Activated CD4-positive, alpha-beta memory T cell treated with anti-CD3 and anti-CD28 coated beads for 36 hours (primary cell): ENCODE measurements around the gene CFAP251. TPM values are rescaled to one million over a fixed set of nuclear protein-coding genes. Genes with fewer than 3 reads are reported as not detected.
"Not testable (repeated sequence)": the region's sequence is repeated elsewhere in the genome, so short reads cannot be mapped to it uniquely, and the experiment has no call there.

ENCODE experiments used
- CTCF ChIA-PET: fragments of 350-600 bp; sonication (Branson Sonifier 250); formaldehyde crosslinking; loops from one replicate; lab custom pipeline; 2021; ENCODE audit warnings: antibody characterized with exemption, inconsistent platforms; lab: Charles Lee
- POLR2A ChIA-PET: fragments of 350-600 bp; sonication (Branson Sonifier 250); formaldehyde crosslinking; loops from one replicate; lab custom pipeline; 2021; ENCODE audit warnings: antibody characterized with exemption; lab: Charles Lee
- DNase-seq: peaks from one replicate; pipeline ENCODE4 v3.0.0-alpha.2; 2020
- H3K27ac Mint-ChIP-seq: one replicate; pipeline ENCODE4 v1.8.0; 2021; ENCODE audit warnings: mixed read lengths
- H3K27me3 Mint-ChIP-seq: one replicate; pipeline ENCODE4 v1.8.0; 2021; ENCODE audit warnings: mixed read lengths
- H3K36me3 Mint-ChIP-seq: one replicate; pipeline ENCODE4 v1.8.0; 2021; ENCODE audit warnings: mixed read lengths
- H3K4me1 Mint-ChIP-seq: one replicate; pipeline ENCODE4 v1.8.0; 2021; ENCODE audit warnings: low read depth, mixed read lengths
- H3K4me3 Mint-ChIP-seq: one replicate; pipeline ENCODE4 v1.8.0; 2021; ENCODE audit warnings: mild to moderate bottlenecking, mixed read lengths
- H3K9me3 Mint-ChIP-seq: one replicate; pipeline ENCODE4 v1.8.0; 2021; ENCODE audit warnings: mixed read lengths
- intact Hi-C: fragments of 100-400 bp; cut with micrococcal nuclease; formaldehyde crosslinking; loops from one replicate; pipeline ENCODE4 v1.15.1; 2023
- total RNA-seq, 2 experiments: library from RNA; stranded (reverse); gene quantifications; one replicate each; pipeline ENCODE4 v1.2.3, GENCODE V29; 2021

The CFAP251 gene
- total RNA-seq, 2 experiments from 2014 or later: 1.3 to 1.6 TPM

GRCh38 chr12:122028165-122028904 is 109.9 kb downstream of the CFAP251 start:
- no peak overlapping the region for H3K4me3 Mint-ChIP-seq
- DNase-seq: no peak
- intact Hi-C loops: loop anchor here (10.0 kb wide), 1 partner anchor 114 kb away; the partner anchor contains the start of gene CFAP251
- H3K9me3 Mint-ChIP-seq: no peaks in the 10 kb centered on the region
- no peak overlapping the region for H3K27ac Mint-ChIP-seq
- H3K4me1 Mint-ChIP-seq: peaks cover 5% of the 10 kb centered on the region
- CTCF ChIA-PET: interaction anchor here (0.6 to 1.7 kb wide), 2 partner anchors 234 to 1023 kb away, joined by 5 to 9 read pairs; no protein-coding TSS in a partner anchor
- H3K27me3 Mint-ChIP-seq: peaks cover 1% of the 10 kb centered on the region
- POLR2A ChIA-PET: no interaction called here
- H3K36me3 Mint-ChIP-seq: no peaks in the 10 kb centered on the region

DNA sequence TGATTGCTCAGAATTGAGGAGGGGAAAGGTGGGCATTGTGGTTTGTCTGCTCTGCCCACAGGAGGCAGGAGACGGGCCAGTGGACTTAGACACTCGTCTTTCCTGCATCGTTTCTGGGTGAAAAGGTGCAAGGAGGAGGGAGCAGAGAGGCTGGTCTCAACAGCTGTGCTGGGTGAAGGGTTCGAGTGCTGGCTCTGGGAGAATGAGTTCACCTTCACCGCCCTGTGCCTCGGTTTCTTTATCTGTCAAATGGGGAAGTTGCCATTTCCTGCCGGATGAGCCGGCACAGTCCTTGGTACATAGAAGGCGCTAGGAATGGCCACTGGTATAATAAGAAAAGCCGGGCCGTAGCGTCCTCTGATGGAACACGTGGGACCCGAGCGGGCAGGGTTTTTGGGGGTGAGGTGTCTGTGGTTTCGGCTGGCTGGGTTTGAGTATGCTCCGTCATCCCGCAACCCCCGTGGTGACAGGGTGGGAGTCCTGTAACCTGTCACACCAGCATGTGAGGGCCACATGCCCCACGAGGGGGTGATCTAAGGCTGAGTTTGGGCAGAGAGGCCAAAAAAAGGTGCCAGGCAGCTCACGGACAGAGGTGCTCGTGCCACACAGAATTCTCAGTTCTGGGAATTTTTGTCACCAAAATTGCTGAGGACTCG is 110.6 kb downstream of the CFAP251 start:
- ChIA-PET CTCF (interaction anchor here (0.9 to 1.7 kb wide), 2 partner anchors 95 to 234 kb away, joined by 3 to 9 read pairs; no protein-coding TSS in a partner anchor), POLR2A (no interaction called here)
- peak; percentile 71 for DNase-seq
- intact Hi-C loops: loop anchor here (10.0 kb wide), 1 partner anchor 114 kb away; the partner anchor contains the start of gene CFAP251
- Mint-ChIP-seq H3K36me3 (no peaks in the 10 kb centered on the region), H3K4me3 (no peak overlapping the region), H3K4me1 (peaks cover 3% of the 10 kb centered on the region), H3K27me3 (no peaks in the 10 kb centered on the region), H3K9me3 (no peaks in the 10 kb centered on the region), H3K27ac (no peak overlapping the region)

DNA sequence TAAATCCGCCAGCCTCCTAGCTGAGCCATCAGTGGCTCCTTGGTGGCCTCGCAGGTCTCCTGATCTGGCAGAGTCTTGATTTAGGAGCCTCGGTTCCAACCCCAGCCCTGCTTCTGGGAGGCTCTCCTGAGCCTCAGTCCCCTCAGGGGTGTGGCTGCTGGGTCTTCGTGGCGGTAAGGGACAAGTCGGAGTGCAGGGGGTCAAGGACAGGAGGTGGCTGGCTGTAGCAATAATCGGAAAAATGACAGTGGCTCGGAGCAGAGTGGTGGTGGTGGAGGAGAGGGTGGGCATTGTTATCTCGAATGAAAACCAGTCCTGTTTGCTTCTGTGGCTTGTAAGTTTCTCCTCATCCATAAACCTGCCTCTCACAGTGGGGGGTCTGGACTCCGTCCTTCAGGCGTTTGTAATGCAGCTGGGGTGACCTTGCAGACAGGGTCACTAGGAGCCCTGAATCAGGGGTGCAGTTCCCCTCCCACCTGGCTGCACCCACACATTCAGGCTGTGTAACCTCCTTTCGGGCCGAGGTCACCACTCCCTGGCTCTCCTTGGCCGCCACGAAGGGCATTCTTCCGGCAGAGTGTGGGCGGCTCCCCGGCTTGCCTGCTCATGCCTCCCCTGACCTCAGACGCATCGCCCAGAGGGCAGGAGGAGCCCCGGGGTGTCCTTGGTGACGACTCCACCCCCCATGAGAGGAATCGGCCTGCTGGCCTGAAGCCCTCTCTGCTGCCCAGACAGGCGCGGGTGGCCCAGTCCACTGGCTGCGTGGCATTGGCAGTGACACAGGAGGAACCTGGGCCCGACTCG is 111.4 kb downstream of the CFAP251 start:
- Mint-ChIP-seq H3K4me3 (no peak overlapping the region), H3K4me1 (peaks cover 3% of the 10 kb centered on the region), H3K27ac (no peak overlapping the region), H3K27me3 (no peaks in the 10 kb centered on the region), H3K9me3 (no peaks in the 10 kb centered on the region), H3K36me3 (no peaks in the 10 kb centered on the region)
- ChIA-PET CTCF (interaction anchor here (0.9 kb wide), 1 partner anchor 94 kb away, joined by 3 read pairs; no protein-coding TSS in a partner anchor), POLR2A (no interaction called here)
- no peak for DNase-seq
- intact Hi-C loops: loop anchor here (10.0 kb wide), 1 partner anchor 115 kb away; the partner anchor contains the start of gene CFAP251

DNA sequence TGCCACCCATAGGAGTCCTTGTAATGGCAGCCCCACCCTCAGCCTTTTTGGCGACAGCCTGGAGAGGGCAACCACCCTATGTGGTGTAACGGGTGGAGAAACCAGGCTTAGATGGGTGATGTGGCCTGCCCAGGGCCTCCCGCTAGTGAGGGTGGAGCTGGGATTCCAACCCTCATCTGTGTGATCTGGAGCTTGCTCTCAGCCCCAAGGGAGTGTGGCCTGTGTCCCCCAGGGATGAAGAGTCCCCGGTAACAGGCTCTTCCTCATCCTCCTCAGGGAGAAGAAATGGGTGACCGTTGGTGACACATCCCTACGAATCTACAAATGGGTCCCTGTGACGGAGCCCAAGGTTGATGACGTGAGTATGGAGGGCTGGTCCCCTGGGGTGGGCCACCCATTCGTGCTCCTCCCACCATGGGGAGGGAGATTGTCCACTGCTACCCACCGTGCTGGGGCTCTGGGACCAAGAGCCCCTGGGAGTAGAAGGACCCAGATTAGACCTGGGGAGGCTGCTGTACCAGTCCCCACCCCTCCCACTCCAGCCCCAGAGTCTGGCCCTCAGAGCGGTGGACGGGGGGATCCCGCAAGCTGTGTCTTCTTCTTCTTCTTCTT is 112.1 kb downstream of the CFAP251 start:
- Mint-ChIP-seq H3K36me3 (peaks cover 2% of the 10 kb centered on the region), H3K4me3 (no peak overlapping the region), H3K4me1 (peaks cover 3% of the 10 kb centered on the region), H3K27me3 (no peaks in the 10 kb centered on the region), H3K9me3 (no peaks in the 10 kb centered on the region), H3K27ac (no peak overlapping the region)
- CTCF ChIA-PET: no interaction called here
- POLR2A ChIA-PET: no interaction called here
- intact Hi-C loops: no loop called here
- no peak for DNase-seq

- H3K9me3 Mint-ChIP-seq: no peaks in the 10 kb centered on the region
- intact Hi-C loops: no loop called here
- peak; percentile 66 for DNase-seq
- peaks cover 3% of the 10 kb centered on the region for H3K4me1 Mint-ChIP-seq
- H3K27me3 Mint-ChIP-seq: no peaks in the 10 kb centered on the region
- ChIA-PET CTCF (interaction anchor here (0.6 kb wide), 1 partner anchor 104 kb away, joined by 3 read pairs; no protein-coding TSS in a partner anchor), POLR2A (no interaction called here)
- H3K36me3 Mint-ChIP-seq: peaks cover 4% of the 10 kb centered on the region
- no peak overlapping the region for H3K4me3 Mint-ChIP-seq
- H3K27ac Mint-ChIP-seq: no peak overlapping the region
Observed at GRCh38 chr12:122031342-122032216, 113.2 kb downstream of the CFAP251 start.

GRCh38 chr12:122032580-122032979 is 114.2 kb downstream of the CFAP251 start:
- H3K9me3 Mint-ChIP-seq: no peaks in the 10 kb centered on the region
- DNase-seq: no peak
- intact Hi-C loops: no loop called here
- H3K4me3 Mint-ChIP-seq: no peak overlapping the region
- peaks cover 4% of the 10 kb centered on the region for H3K36me3 Mint-ChIP-seq
- ChIA-PET POLR2A (no interaction called here), CTCF (interaction anchor here (0.6 kb wide), 1 partner anchor 83 kb away, joined by 3 read pairs; no protein-coding TSS in a partner anchor)
- peaks cover 3% of the 10 kb centered on the region for H3K4me1 Mint-ChIP-seq
- H3K27ac Mint-ChIP-seq: no peak overlapping the region
- no peaks in the 10 kb centered on the region for H3K27me3 Mint-ChIP-seq

DNA sequence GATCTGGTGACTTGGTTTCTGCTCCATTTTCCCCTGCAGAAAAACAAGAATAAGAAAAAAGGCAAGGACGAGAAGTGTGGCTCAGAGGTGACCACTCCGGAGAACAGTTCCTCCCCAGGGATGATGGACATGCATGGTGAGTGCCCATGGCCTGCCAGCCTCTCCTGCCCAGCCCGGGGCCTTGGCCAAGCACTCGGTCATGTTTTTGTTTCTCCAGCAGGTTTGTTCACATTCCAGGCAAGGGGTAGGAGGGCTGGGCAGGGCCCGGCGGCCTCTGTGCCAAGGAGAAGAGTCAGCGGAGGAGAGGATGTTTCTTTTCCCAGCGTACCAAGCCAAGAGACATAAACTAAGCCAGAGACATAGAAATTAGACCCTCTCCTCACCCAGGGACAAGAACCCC is 116.9 kb downstream of the CFAP251 start:
- DNase-seq: no peak
- Mint-ChIP-seq H3K9me3 (no peaks in the 10 kb centered on the region), H3K4me1 (no peaks in the 10 kb centered on the region), H3K36me3 (peaks cover 4% of the 10 kb centered on the region), H3K27me3 (no peaks in the 10 kb centered on the region), H3K27ac (no peak overlapping the region), H3K4me3 (no peak overlapping the region)
- intact Hi-C loops: no loop called here
- ChIA-PET CTCF (interaction anchor here (0.6 kb wide), 1 partner anchor 11 kb away, joined by 4 read pairs; no protein-coding TSS in a partner anchor), POLR2A (no interaction called here)

GRCh38 chr12:122036153-122036552 is 117.8 kb downstream of the CFAP251 start:
- no peak for DNase-seq
- CTCF ChIA-PET: interaction anchor here (0.6 kb wide), 1 partner anchor 56 kb away, joined by 4 read pairs; no protein-coding TSS in a partner anchor
- H3K9me3 Mint-ChIP-seq: no peaks in the 10 kb centered on the region
- intact Hi-C loops: no loop called here
- no peak overlapping the region for H3K4me3 Mint-ChIP-seq
- peaks cover 4% of the 10 kb centered on the region for H3K36me3 Mint-ChIP-seq
- POLR2A ChIA-PET: no interaction called here
- H3K27me3 Mint-ChIP-seq: no peaks in the 10 kb centered on the region
- no peak overlapping the region for H3K27ac Mint-ChIP-seq
- no peaks in the 10 kb centered on the region for H3K4me1 Mint-ChIP-seq

- H3K36me3 Mint-ChIP-seq: peaks cover 6% of the 10 kb centered on the region
- H3K27ac Mint-ChIP-seq: no peak overlapping the region
- no peaks in the 10 kb centered on the region for H3K27me3 Mint-ChIP-seq
- intact Hi-C loops: no loop called here
- POLR2A ChIA-PET: no interaction called here
- no peaks in the 10 kb centered on the region for H3K4me1 Mint-ChIP-seq
- H3K9me3 Mint-ChIP-seq: no peaks in the 10 kb centered on the region
- H3K4me3 Mint-ChIP-seq: no peak overlapping the region
- no peak for DNase-seq
- CTCF ChIA-PET: interaction anchor here (0.6 kb wide), 1 partner anchor 10 kb away, joined by 3 read pairs; no protein-coding TSS in a partner anchor
Observed at GRCh38 chr12:122040579-122041386, 122.4 kb downstream of the CFAP251 start.

DNA sequence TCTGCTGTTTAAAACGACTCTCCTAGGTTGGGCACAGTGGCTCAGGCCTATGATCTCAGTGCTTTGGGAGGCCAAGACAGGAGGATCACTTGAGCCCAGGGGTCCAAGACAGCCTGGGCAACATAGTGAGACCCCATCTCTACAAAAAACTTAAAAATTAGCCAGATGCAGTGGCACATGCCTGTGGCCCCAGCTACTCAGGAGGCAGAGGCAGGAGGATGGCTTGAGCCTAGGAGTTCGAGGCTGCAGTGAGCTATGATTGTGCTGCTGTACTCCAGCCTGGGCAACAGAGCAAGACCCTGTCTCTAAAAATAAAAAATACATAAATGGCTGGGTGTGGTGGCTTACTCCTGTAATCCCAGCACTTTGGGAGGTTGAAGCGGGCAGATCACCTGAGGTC is 123.1 kb downstream of the CFAP251 start:
- CTCF ChIA-PET: interaction anchor here (0.6 kb wide), 1 partner anchor 10 kb away, joined by 3 read pairs; no protein-coding TSS in a partner anchor
- H3K9me3 Mint-ChIP-seq, H3K4me1 Mint-ChIP-seq, DNase-seq, H3K27me3 Mint-ChIP-seq, H3K4me3 Mint-ChIP-seq, intact Hi-C loops, H3K36me3 Mint-ChIP-seq, POLR2A ChIA-PET, H3K27ac Mint-ChIP-seq: not testable (repeated sequence)
